Heart right ventricle (tissue), 16 donors: Measurements from ENCODE around the gene HTD2. TPM values are rescaled to one million over a fixed set of nuclear protein-coding genes. Genes with fewer than 3 reads are reported as not detected.

Experiments
- ATAC-seq, 8 donors: fragments of 200-7000 bp; cut with Tn5 transposase; one replicate each; pipeline ENCODE4 v1.9.1; 2020; ENCODE audit warnings: mild to moderate bottlenecking in 8 of 8, moderate library complexity in 8 of 8, moderate number of reproducible peaks in 1 of 8
- DNase-seq, 2 donors: peaks; one replicate each; pipeline ENCODE4 v3.0.0-alpha.2; 2020
- H3K27ac ChIP-seq, 10 donors: fragments of 200-600 bp; sonication (generic) in 2 of 10; one replicate each; pipeline versions ENCODE4 v1.5.0 to v1.8.0; 2020 to 2022; ENCODE audit warnings: mild to moderate bottlenecking in 3 of 10
- H3K27me3 ChIP-seq, 7 donors: fragments of 200-600 bp; one replicate each; pipeline ENCODE4 v1.8.0; 2021 to 2022; ENCODE audit warnings: mild to moderate bottlenecking in 2 of 7
- H3K36me3 ChIP-seq, 9 donors: fragments of 200-600 bp; sonication (generic) in 1 of 9; one replicate each; pipeline versions ENCODE4 v1.5.0 to v1.8.0; 2020 to 2022; ENCODE audit warnings: mild to moderate bottlenecking in 2 of 9
- H3K4me1 ChIP-seq, 9 donors: fragments of 200-600 bp; sonication (generic) in 1 of 9; one replicate each; pipeline versions ENCODE4 v1.5.0 to v1.8.0; 2020 to 2022; ENCODE audit warnings: mild to moderate bottlenecking in 4 of 9
- H3K4me3 ChIP-seq, 10 donors: fragments of 200-600 bp; sonication (generic) in 2 of 10; one replicate each; pipeline versions ENCODE4 v1.5.0 to v1.8.0; 2020 to 2022; ENCODE audit warnings: mild to moderate bottlenecking in 7 of 10, moderate library complexity in 2 of 10
- H3K9me3 ChIP-seq, 11 donors: fragments of 200-600 bp in 10 of 11; sonication (generic) in 2 of 11; one replicate each; pipeline versions ENCODE4 v1.5.0 to v1.8.0; 2013 to 2022; ENCODE audit warnings: mild to moderate bottlenecking in 2 of 11, control low read depth in 1 of 11, moderate library complexity in 1 of 11
- CTCF ChIP-seq, 9 donors: fragments of 200-600 bp; sonication (generic) in 2 of 9; IDR thresholded peaks; one replicate each; pipeline versions ENCODE4 v1.5.0 to v1.8.0; 2021 to 2022; ENCODE audit warnings: antibody characterized with exemption in 9 of 9, mild to moderate bottlenecking in 5 of 9, moderate library complexity in 1 of 9
- WGBS, 2 donors: extraction: QIAGEN DNeasy Blood & Tissue Kit; methylation state at CpG; one replicate each; pipeline ENCODE4 v1.1.7; 2013; ENCODE audit warnings: inconsistent platforms in 1 of 2; 5-methylcytosine and 5-hydroxymethylcytosine counted together
- intact Hi-C, 10 donors: fragments of 100-400 bp; cut with DNase I; formaldehyde crosslinking; loops; one replicate each; pipeline versions ENCODE4 v1.11.1 to v1.14.2; 2022
- polyA plus RNA-seq, 2 donors: library from polyadenylated mRNA; stranded (reverse); fragments of 200-250 nt; gene quantifications; one replicate each; pipeline ENCODE4 v1.2.3, GENCODE V29; 2013
- total RNA-seq, 10 donors: library from RNA; stranded (reverse); fragmentation: NEBNext Ultra II Directional in 3 of 10; extraction: Animal tissue kit (Norgen Biotek cat#: 25700) in 3 of 10; gene quantifications; one replicate each; pipeline versions ENCODE4 v1.2.1 to v1.2.4, GENCODE V29; 2021 to 2023
- donor health status: Arrhythmogenic right ventricular cardiomyopathy.
- donor health status: ischemic (EF 13 %, LVEDD 7.1; RV severe dilation, severe dysfunction).
- donor health status: healthy with polysubstance abuse.
- donor health status: DM: no; HTN: yes; CAD: no.
- donor health status: DM: no; HTN: no; CAD: no.
- donor health status: ischemic (EF 25% LVEDD 6.9; RV normal size, moderate dysfunction).
- donor health status: ischemic (EF 25% LVEDD 5.7; RV mildly dilated, moderate dysfunction).
- donor health status: healthy.
- donor health status: DM: yes; HTN: yes; CAD: no.
- donor health status: Ischemic cardiomyopathy.
- donor health status: ischemic (EF 35%, LVEDD 5.7; RV mildly dilated, moderate dysfunction).
- donor health status: nonischemic (EF 11% LVEDD 7.7; RV severe dilation, severe dysfunction).
- donor health status: DM: yes; HTN: yes; CAD: no.
- donor health status: PGD.
- donor health status: ischemic (EF 29% LVEDD 5.4; RV normal size, mild dysfunction).
- donor health status: nonischemic (EF 23%, LVEDD 6.1; RV moderate dilation, normal function).

HTD2 gene
- total and polyA plus RNA-seq, 12 donors: 2.4 to 19.5 (median 12.7) TPM

GRCh38 chr3:58291671-58292338 is 14.5 kb upstream of the HTD2 start:
- H3K4me3 ChIP-seq: no peak overlapping the region
- TF ChIP-seq CTCF (IDR thresholded peaks at IDR 0.05): no peak
- ATAC-seq (no peak), DNase-seq (no peak)
- no peak overlapping the region for H3K27ac ChIP-seq
- H3K27me3 ChIP-seq: no peaks in the 10 kb centered on the region
- 81 to 93% methylated on average over 9 of the region's 9 CpGs for WGBS, 2 donors
- H3K9me3 ChIP-seq: peaks cover 0 to 7% (median 0%) of the 10 kb centered on the region in 11 donors
- H3K4me1 ChIP-seq: peaks cover 0 to 7% (median 0%) of the 10 kb centered on the region in 9 donors
- intact Hi-C loops: loop anchor here in 2 of 10 donors (10.0 kb wide), 2 partner anchors 47 to 57 kb away; partner anchors contain the start of gene ABHD6 (in 1 of the 2)
- H3K36me3 ChIP-seq: peaks cover 0 to 32% (median 0%) of the 10 kb centered on the region in 9 donors

- Histone ChIP-seq H3K4me3 (no peak overlapping the region), H3K36me3 (peaks cover 0 to 21% (median 0%) of the 10 kb centered on the region in 9 donors), H3K27me3 (no peaks in the 10 kb centered on the region), H3K4me1 (peaks cover 0 to 1% (median 0%) of the 10 kb centered on the region in 9 donors), H3K9me3 (peaks cover 0 to 7% (median 0%) of the 10 kb centered on the region in 11 donors), H3K27ac (no peak overlapping the region)
- 88 to 94% methylated on average over 10 of the region's 10 CpGs for WGBS, 2 donors
- ATAC-seq (peak in 1 of 8 donors; percentile 14), DNase-seq (no peak)
- intact Hi-C loops: loop anchor here in 2 of 10 donors (10.0 kb wide), 2 partner anchors 48 to 58 kb away; partner anchors contain the start of gene ABHD6 (in 1 of the 2)
- no peak for TF ChIP-seq CTCF (IDR thresholded peaks at IDR 0.05)
These were observed 13.5 kb upstream of the HTD2 start for GRCh38 chr3:58292866-58293265.

GRCh38 chr3:58293516-58293915 is 12.8 kb upstream of the HTD2 start:
- no peak overlapping the region for H3K27ac ChIP-seq
- ATAC-seq (no peak), DNase-seq (no peak)
- peaks cover 0 to 4% (median 0%) of the 10 kb centered on the region in 9 donors for H3K4me1 ChIP-seq
- no peak for TF ChIP-seq CTCF (IDR thresholded peaks at IDR 0.05)
- H3K27me3 ChIP-seq: no peaks in the 10 kb centered on the region
- peaks cover 0 to 7% (median 0%) of the 10 kb centered on the region in 11 donors for H3K9me3 ChIP-seq
- intact Hi-C loops: loop anchor here in 2 of 10 donors (10.0 kb wide), 2 partner anchors 49 to 59 kb away; partner anchors contain the start of gene ABHD6 (in 1 of the 2)
- peaks cover 0 to 14% (median 0%) of the 10 kb centered on the region in 9 donors for H3K36me3 ChIP-seq
- no peak overlapping the region for H3K4me3 ChIP-seq
- 76 to 77% methylated on average over 9 of the region's 9 CpGs for WGBS, 2 donors

- WGBS, 2 donors: 65 to 67% methylated on average over 5 of the region's 5 CpGs
- H3K36me3 ChIP-seq: peaks cover 0 to 9% (median 0%) of the 10 kb centered on the region in 9 donors
- peaks cover 0 to 7% (median 0%) of the 10 kb centered on the region in 11 donors for H3K9me3 ChIP-seq
- TF ChIP-seq CTCF (IDR thresholded peaks at IDR 0.05): no peak
- H3K27me3 ChIP-seq: peaks cover 0 to 9% (median 0%) of the 10 kb centered on the region in 7 donors
- intact Hi-C loops: loop anchor here in 6 of 10 donors (2.0 to 10.0 kb wide), 5 partner anchors 51 to 109 kb away; partner anchors contain the start of gene ABHD6 (in 4 of the 6)
- DNase-seq: no peak
- ATAC-seq: peak in 1 of 8 donors; percentile 8
- peaks cover 0 to 11% (median 0%) of the 10 kb centered on the region in 9 donors for H3K4me1 ChIP-seq
- H3K4me3 ChIP-seq: no peak overlapping the region
- H3K27ac ChIP-seq: no peak overlapping the region
These were observed 10.1 kb upstream of the HTD2 start for GRCh38 chr3:58296269-58296668.
